ENCODE measurements around the gene DBNDD1. TPM values are rescaled to one million over a fixed set of nuclear protein-coding genes. Genes with fewer than 3 reads are reported as not detected.
"Not testable (repeated sequence)": the region's sequence is repeated elsewhere in the genome, so short reads cannot be mapped to it uniquely, and the experiment has no call there.

Gene DBNDD1
- 1.3 TPM in 1 of 2 replicates, not detected in the other for total RNA-seq (2014; rRNA removed; shearing (Covaris generic))

GRCh38 chr16:90018652-90019542 is at the start of gene DBNDD1:
Gene DBNDD1 (minus strand): TSS chr16:90019456. CDS start chr16:90019341, 115 bp downstream.
- no peaks in the 10 kb centered on the region for H3K27me3 ChIP-seq (replicated peaks)
- DNase-seq (ENCODE audit: low read depth in 1 of 2, low spot score in 2 of 2), result no peak

GRCh38 chr16:90061437-90061836 is 42.2 kb upstream of the DBNDD1 start:
- Histone ChIP-seq H3K27ac (no peak overlapping the region), H3K9me3 (replicated peaks) (no peaks in the 10 kb centered on the region), H3K4me1 (replicated peaks) (peaks cover 17% of the 10 kb centered on the region), H3K36me3 (no peaks in the 10 kb centered on the region), H3K4me3 (no peak overlapping the region), H3K27me3 (replicated peaks) (no peaks in the 10 kb centered on the region)
- DNase-seq (ENCODE audit: low read depth in 1 of 2, low spot score in 2 of 2), result no peak

More at GRCh38 chr16:90018652-90019542, at the start of gene DBNDD1:
- Histone ChIP-seq H3K36me3 (no peaks in the 10 kb centered on the region; the same call in 1 of the 2 replicates), H3K27ac (peak within 1 kb of the TSS; percentile 57), H3K4me3 (peak within 1 kb of the TSS; percentile 48), H3K4me1 (replicated peaks) (peaks cover 43% of the 10 kb centered on the region), H3K9me3 (replicated peaks) (no peaks in the 10 kb centered on the region)

GRCh38 chr16:90057738-90058173 is 38.5 kb upstream of the DBNDD1 start:
- peak overlapping the region; percentile 38; the same call in 1 of the 2 replicates for H3K27ac ChIP-seq
- H3K4me3 ChIP-seq, result no peak overlapping the region

GRCh38 chr16:90056521-90056920 is 37.3 kb upstream of the DBNDD1 start:
- Histone ChIP-seq H3K9me3 (replicated peaks) (peaks cover 19% of the 10 kb centered on the region), H3K4me1 (replicated peaks) (peaks cover 17% of the 10 kb centered on the region)
- H3K27me3 ChIP-seq (replicated peaks); H3K4me3 ChIP-seq; H3K36me3 ChIP-seq; DNase-seq (ENCODE audit: low read depth in 1 of 2, low spot score in 2 of 2); H3K27ac ChIP-seq: not testable (repeated sequence)

More at GRCh38 chr16:90057738-90058173, 38.5 kb upstream of the DBNDD1 start:
- H3K4me1 ChIP-seq (replicated peaks), result peaks cover 17% of the 10 kb centered on the region
- H3K27me3 ChIP-seq (replicated peaks), result no peaks in the 10 kb centered on the region
- H3K9me3 ChIP-seq (replicated peaks), result peaks cover 19% of the 10 kb centered on the region
- peak; percentile 80 to 87 for DNase-seq (ENCODE audit: low read depth in 1 of 2, low spot score in 2 of 2)
- no peaks in the 10 kb centered on the region for H3K36me3 ChIP-seq

GRCh38 chr16:90055371-90055770 is 36.1 kb upstream of the DBNDD1 start:
- H3K4me3 ChIP-seq, result no peak overlapping the region
- H3K27ac ChIP-seq, result no peak overlapping the region
- no peaks in the 10 kb centered on the region for H3K27me3 ChIP-seq (replicated peaks)
- H3K4me1 ChIP-seq (replicated peaks), result peaks cover 17% of the 10 kb centered on the region
- H3K9me3 ChIP-seq (replicated peaks), result peaks cover 19% of the 10 kb centered on the region
- no peaks in the 10 kb centered on the region for H3K36me3 ChIP-seq
- no peak for DNase-seq (ENCODE audit: low read depth in 1 of 2, low spot score in 2 of 2)

GRCh38 chr16:90054554-90054953 is 35.3 kb upstream of the DBNDD1 start:
- H3K4me1 ChIP-seq (replicated peaks), result peaks cover 17% of the 10 kb centered on the region
- H3K27me3 ChIP-seq (replicated peaks), result no peaks in the 10 kb centered on the region
- H3K9me3 ChIP-seq (replicated peaks), result peaks cover 19% of the 10 kb centered on the region
- no peaks in the 10 kb centered on the region for H3K36me3 ChIP-seq
- no peak overlapping the region for H3K4me3 ChIP-seq
- H3K27ac ChIP-seq, result no peak overlapping the region
- no peak for DNase-seq (ENCODE audit: low read depth in 1 of 2, low spot score in 2 of 2)

GRCh38 chr16:90053902-90054500 is 34.7 kb upstream of the DBNDD1 start:
- Histone ChIP-seq H3K27me3 (replicated peaks) (no peaks in the 10 kb centered on the region), H3K4me1 (replicated peaks) (peaks cover 17% of the 10 kb centered on the region), H3K27ac (no peak overlapping the region), H3K4me3 (no peak overlapping the region), H3K9me3 (replicated peaks) (peaks cover 19% of the 10 kb centered on the region), H3K36me3 (no peaks in the 10 kb centered on the region)
- DNase-seq (ENCODE audit: low read depth in 1 of 2, low spot score in 2 of 2), result no peak

- peaks cover 12% of the 10 kb centered on the region for H3K4me1 ChIP-seq (replicated peaks)
- H3K27ac ChIP-seq, result no peak overlapping the region
- H3K36me3 ChIP-seq, result no peaks in the 10 kb centered on the region
- no peak overlapping the region for H3K4me3 ChIP-seq
- DNase-seq (ENCODE audit: low read depth in 1 of 2, low spot score in 2 of 2), result no peak
- H3K9me3 ChIP-seq (replicated peaks), result peaks cover 19% of the 10 kb centered on the region
- no peaks in the 10 kb centered on the region for H3K27me3 ChIP-seq (replicated peaks)
Measured at GRCh38 chr16:90050969-90051368, 31.7 kb upstream of the DBNDD1 start.

- Histone ChIP-seq H3K4me1 (replicated peaks) (peaks cover 15% of the 10 kb centered on the region), H3K27me3 (replicated peaks) (no peaks in the 10 kb centered on the region), H3K27ac (no peak overlapping the region), H3K9me3 (replicated peaks) (peaks cover 4% of the 10 kb centered on the region; the same call in 1 of the 2 replicates), H3K4me3 (no peak overlapping the region), H3K36me3 (peaks cover under 1% of the 10 kb centered on the region; the same call in 1 of the 2 replicates)
- DNase-seq (ENCODE audit: low read depth in 1 of 2, low spot score in 2 of 2), result no peak
Measured at GRCh38 chr16:90048737-90049330, 29.6 kb upstream of the DBNDD1 start.

GRCh38 chr16:90048347-90048722 is 29.1 kb upstream of the DBNDD1 start:
- Histone ChIP-seq H3K27me3 (replicated peaks) (no peaks in the 10 kb centered on the region), H3K9me3 (replicated peaks) (peaks cover 2% of the 10 kb centered on the region; the same call in 1 of the 2 replicates), H3K4me1 (replicated peaks) (peaks cover 18% of the 10 kb centered on the region), H3K36me3 (peaks cover 5% of the 10 kb centered on the region; the same call in 1 of the 2 replicates), H3K27ac (no peak overlapping the region), H3K4me3 (no peak overlapping the region)
- no peak for DNase-seq (ENCODE audit: low read depth in 1 of 2, low spot score in 2 of 2)

- Histone ChIP-seq H3K27ac (no peak overlapping the region), H3K9me3 (replicated peaks) (no peaks in the 10 kb centered on the region), H3K27me3 (replicated peaks) (no peaks in the 10 kb centered on the region), H3K4me1 (replicated peaks) (peaks cover 18% of the 10 kb centered on the region), H3K4me3 (no peak overlapping the region), H3K36me3 (peaks cover 5% of the 10 kb centered on the region; the same call in 1 of the 2 replicates)
- DNase-seq (ENCODE audit: low read depth in 1 of 2, low spot score in 2 of 2), result no peak
Measured at GRCh38 chr16:90047714-90048346, 28.6 kb upstream of the DBNDD1 start.

- peak overlapping the region; percentile 7 for H3K4me3 ChIP-seq
- DNase-seq (ENCODE audit: low read depth in 1 of 2, low spot score in 2 of 2), result peak; percentile 63 to 81
- no peak overlapping the region for H3K27ac ChIP-seq
- H3K27me3 ChIP-seq (replicated peaks), result no peaks in the 10 kb centered on the region
- H3K36me3 ChIP-seq, result peaks cover 5% of the 10 kb centered on the region; the same call in 1 of the 2 replicates
- H3K9me3 ChIP-seq (replicated peaks), result no peaks in the 10 kb centered on the region
- peaks cover 18% of the 10 kb centered on the region for H3K4me1 ChIP-seq (replicated peaks)
Measured at GRCh38 chr16:90046971-90047713, 27.9 kb upstream of the DBNDD1 start.

All from SJSA1 (cell line).